HG03460 (cell line): ENCODE data around the gene KLHL3.

Source experiments
- ATAC-seq: cut with Tn5 transposase; IDR thresholded peaks from one replicate; pipeline ENCODE4 v1.9.1; 2021; ENCODE audit not compliant: unreplicated experiment

Gene KLHL3

GRCh38 chr5:137583129-137583528 lies 152.8 kb downstream of the KLHL3 start:
- ATAC-seq, result no peak

- ATAC-seq, result no peak
These were observed 153.7 kb downstream of the KLHL3 start for GRCh38 chr5:137582218-137582617.

GRCh38 chr5:137581776-137582175 lies 154.1 kb downstream of the KLHL3 start:
- ATAC-seq, result no peak

GRCh38 chr5:137580030-137580429 lies 155.9 kb downstream of the KLHL3 start:
- ATAC-seq, result no peak

- ATAC-seq, result no peak
These were observed 160.0 kb downstream of the KLHL3 start for GRCh38 chr5:137575847-137576246.

- ATAC-seq, result no peak
These were observed 160.7 kb downstream of the KLHL3 start for GRCh38 chr5:137575211-137575610.

- no peak for ATAC-seq
These were observed 162.5 kb downstream of the KLHL3 start for GRCh38 chr5:137573376-137573775.

- ATAC-seq, result no peak
These were observed 163.7 kb downstream of the KLHL3 start for GRCh38 chr5:137572042-137572695.

- ATAC-seq, result no peak
These were observed 165.8 kb downstream of the KLHL3 start for GRCh38 chr5:137570070-137570469.
